Right lung (tissue), 10 donors: ENCODE results near the gene RP9. TPM values are rescaled to one million over a fixed set of nuclear protein-coding genes. Genes with fewer than 3 reads are reported as not detected.

Experiments used
- DNase-seq, 2 donors: peaks; one replicate each; pipeline ENCODE4 v3.0.0-alpha.2; 2013
- long read RNA-seq, 8 donors: transcript quantifications; one replicate each; lab custom pipeline, GENCODE V29; 2026
- polyA plus RNA-seq, 5 donors: library from polyadenylated mRNA; unstranded; fragments of 120-200 nt; gene quantifications; one replicate each; pipeline versions ENCODE4 v1.2.1 to v1.2.3, GENCODE V29; 2013; ENCODE audit warnings: inconsistent platforms in 1 of 5, low replicate concordance in 1 of 5; ENCODE audit not compliant: insufficient read length in 5 of 5, insufficient read depth in 1 of 5

RP9 gene, protein sequence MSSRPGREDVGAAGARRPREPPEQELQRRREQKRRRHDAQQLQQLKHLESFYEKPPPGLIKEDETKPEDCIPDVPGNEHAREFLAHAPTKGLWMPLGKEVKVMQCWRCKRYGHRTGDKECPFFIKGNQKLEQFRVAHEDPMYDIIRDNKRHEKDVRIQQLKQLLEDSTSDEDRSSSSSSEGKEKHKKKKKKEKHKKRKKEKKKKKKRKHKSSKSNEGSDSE
- polyA plus RNA-seq = 10 to 100 TPM; 31.6 to 41.4 (median 36.2) TPM
- long read RNA-seq, donor 1, transcript RP9-201 (6 exons, 1,121 nt) = major isoform, 29 of 42 reads
- long read RNA-seq, donor 1, partial matches to known transcripts = 10 of 42 reads
- long read RNA-seq, donor 1, other reads (novel, unspliced or antisense) = 0 of 42 reads
- long read RNA-seq, donor 2, transcript RP9-201 (6 exons, 1,121 nt) = major isoform, 18 of 18 reads
- long read RNA-seq, donor 2, partial matches to known transcripts = 0 of 18 reads
- long read RNA-seq, donor 2, other reads (novel, unspliced or antisense) = 0 of 18 reads
- long read RNA-seq, donor 3, transcript RP9-201 (6 exons, 1,121 nt) = major isoform, 9 of 18 reads
- long read RNA-seq, donor 3, partial matches to known transcripts = 8 of 18 reads
- long read RNA-seq, donor 3, other reads (novel, unspliced or antisense) = 0 of 18 reads
- long read RNA-seq, donor 4, transcript RP9-201 (6 exons, 1,121 nt) = major isoform, 14 of 20 reads
- long read RNA-seq, donor 4, partial matches to known transcripts = 6 of 20 reads
- long read RNA-seq, donor 4, other reads (novel, unspliced or antisense) = 0 of 20 reads
- long read RNA-seq, donor 5, transcript RP9-201 (6 exons, 1,121 nt) = major isoform, 20 of 20 reads
- long read RNA-seq, donor 5, partial matches to known transcripts = 0 of 20 reads
- long read RNA-seq, donor 5, other reads (novel, unspliced or antisense) = 0 of 20 reads
- long read RNA-seq, donor 6, transcript RP9-201 (6 exons, 1,121 nt) = major isoform, 19 of 19 reads
- long read RNA-seq, donor 6, partial matches to known transcripts = 0 of 19 reads
- long read RNA-seq, donor 6, other reads (novel, unspliced or antisense) = 0 of 19 reads
- long read RNA-seq, donor 7, transcript RP9-201 (6 exons, 1,121 nt) = major isoform, 16 of 17 reads
- long read RNA-seq, donor 7, partial matches to known transcripts = 0 of 17 reads
- long read RNA-seq, donor 7, other reads (novel, unspliced or antisense) = 0 of 17 reads
- long read RNA-seq, donor 8, transcript RP9-201 (6 exons, 1,121 nt) = major isoform, 5 of 6 reads
- long read RNA-seq, donor 8, partial matches to known transcripts = 0 of 6 reads
- long read RNA-seq, donor 8, other reads (novel, unspliced or antisense) = 0 of 6 reads

DNA sequence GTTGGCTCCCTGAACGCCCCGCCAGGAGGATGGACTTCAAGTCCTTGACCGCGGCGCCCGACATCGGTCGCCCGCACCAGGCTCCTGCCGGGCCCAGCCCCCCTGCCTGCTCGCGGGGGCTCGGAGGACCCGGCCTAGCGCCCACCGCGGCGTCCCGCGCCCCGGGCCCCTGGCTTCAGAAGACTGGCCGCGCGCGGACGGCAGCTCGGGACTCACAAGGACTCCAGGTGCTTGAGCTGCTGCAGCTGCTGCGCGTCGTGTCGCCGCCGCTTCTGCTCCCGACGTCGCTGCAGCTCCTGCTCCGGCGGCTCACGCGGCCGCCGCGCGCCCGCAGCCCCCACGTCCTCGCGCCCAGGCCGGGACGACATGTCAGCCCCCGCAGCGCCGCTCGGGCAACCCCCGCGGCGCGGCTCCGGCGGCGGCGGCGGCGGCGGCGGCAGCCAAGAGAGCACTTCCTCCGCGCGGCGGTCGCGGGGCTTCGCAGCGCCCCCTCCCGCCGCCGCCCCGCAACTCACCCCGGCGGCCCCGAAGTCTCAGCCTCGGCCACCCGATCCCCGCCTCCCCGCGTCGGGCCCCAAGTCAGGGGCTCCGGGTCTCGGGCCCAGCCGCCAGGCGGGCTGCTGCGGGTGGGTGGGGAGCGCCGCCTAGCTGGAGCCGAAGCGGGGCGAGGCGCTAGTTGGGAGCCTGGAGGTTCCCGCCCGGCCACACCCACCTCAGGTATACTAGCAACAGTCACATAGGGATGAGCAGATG lies at the start of gene RP9:
Gene RP9, minus strand, starts transcription at position 400 of the 753 bp plus-strand sequence. Its CDS starts 32 bp downstream, at position 368.
- peak; percentile 77 to 83 for DNase-seq

DNA sequence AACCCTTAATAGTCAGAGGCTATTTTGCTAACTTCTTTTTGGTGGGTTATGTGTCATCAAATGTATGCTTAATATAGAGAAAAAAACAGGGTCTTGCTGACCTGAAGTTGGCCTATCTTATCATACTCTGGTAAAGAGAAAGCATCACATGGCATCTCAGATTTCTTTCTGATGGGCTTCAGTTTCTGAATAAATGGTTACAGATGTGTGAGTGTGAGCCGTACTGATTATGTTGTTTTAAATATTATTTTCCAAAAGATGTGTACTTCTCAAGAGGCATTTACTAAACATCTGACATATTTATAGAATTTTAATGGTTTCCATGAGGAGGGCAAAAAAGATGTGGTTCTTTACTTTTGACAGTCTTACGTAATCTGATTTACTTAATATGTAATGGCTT lies 48.6 kb upstream of the RP9 start:
- DNase-seq = no peak

DNA sequence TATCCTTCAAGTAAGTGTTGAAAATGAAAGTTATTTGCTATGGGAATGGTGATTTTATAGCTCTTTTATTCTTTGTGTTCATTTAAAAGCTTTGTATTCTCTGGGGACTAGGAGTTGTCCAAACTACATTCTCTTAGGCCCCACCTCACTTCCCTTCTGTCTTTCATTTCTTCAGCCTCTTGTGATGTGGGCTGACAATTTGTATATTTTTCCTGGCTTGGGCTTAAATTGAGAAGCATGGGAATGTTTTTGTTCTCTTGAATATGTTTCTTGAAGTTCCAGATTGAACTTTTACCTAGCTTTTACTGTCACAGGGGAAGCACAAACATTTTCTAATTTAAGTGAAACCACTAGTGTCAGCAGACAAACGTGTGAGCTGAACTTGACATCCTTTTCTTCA lies 48.1 kb upstream of the RP9 start:
- DNase-seq = no peak

DNA sequence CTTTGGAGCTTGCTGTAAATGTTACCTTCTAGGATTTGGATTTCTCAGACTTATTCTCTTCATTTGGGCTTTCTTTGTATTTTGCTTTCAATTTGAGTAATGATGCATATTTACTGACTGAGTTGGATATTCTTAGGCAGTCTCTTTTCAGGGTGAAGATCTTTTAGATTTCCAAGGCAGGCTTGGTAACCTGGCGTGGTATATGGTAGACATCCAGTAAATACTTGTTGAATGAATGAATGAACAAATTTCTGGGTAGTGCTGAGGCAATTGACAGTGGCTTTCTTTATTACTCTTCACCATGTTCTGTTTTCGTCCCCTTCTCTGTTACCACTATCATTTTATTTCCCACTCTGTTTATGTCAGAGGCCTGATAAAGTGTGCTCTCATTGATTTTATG lies 47.2 kb upstream of the RP9 start:
- DNase-seq = no peak

DNA sequence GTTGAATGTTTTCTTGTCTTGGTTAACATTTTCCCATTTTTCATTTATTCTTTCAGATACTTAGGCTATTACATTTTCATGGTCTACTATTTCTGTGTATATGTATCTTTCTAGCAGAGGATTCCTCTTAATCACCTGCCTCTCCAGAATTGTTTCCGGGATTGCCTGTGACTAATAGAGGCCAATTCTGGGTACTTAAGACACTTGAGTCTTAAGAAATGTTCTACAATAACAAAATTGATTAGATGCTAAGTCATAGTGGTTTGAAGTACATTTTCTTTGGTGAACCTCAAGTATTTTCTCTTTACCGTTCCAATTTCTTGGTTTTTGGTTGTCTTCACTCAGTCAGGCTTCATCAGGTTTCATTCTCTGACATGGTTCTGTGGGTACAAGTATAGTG lies 46.6 kb upstream of the RP9 start:
- no peak for DNase-seq

DNA sequence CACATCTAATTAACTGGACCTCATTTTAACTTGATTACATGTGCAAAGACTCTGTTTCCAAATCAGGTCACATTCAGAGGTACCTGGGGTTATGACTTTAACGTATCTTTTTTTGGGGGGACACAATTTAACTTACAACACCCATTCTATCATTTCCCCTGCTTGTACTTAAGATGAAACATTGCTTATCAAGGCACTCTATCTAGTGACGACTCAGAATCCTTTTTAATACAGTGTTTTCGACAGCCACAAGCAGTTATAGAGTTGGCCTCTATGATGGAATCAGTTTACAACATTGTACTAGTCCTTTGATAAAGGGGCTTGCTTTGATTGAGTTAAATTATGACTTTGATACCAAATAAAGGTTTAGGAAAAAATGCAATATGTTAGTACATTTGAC lies 42.9 kb upstream of the RP9 start:
- no peak for DNase-seq

DNA sequence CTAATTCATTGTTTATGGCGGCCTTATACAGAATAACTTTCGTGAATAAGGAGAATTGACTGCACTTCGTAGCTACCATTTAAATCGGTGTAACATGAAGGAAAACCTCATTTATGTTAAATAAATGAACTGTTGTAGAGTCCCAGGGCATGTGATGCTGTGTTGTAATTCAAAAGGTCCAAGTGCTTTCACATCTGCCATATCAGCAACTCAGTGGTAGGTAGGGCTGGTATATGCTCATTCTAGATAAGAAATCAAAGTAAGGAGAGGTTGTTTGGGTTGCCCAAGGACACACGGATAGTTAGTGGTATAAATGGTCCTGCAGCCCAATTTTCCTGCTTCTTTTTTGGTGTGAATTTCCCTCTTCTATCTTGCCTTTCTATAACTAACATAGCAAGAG lies 36.0 kb upstream of the RP9 start:
- no peak for DNase-seq

DNA sequence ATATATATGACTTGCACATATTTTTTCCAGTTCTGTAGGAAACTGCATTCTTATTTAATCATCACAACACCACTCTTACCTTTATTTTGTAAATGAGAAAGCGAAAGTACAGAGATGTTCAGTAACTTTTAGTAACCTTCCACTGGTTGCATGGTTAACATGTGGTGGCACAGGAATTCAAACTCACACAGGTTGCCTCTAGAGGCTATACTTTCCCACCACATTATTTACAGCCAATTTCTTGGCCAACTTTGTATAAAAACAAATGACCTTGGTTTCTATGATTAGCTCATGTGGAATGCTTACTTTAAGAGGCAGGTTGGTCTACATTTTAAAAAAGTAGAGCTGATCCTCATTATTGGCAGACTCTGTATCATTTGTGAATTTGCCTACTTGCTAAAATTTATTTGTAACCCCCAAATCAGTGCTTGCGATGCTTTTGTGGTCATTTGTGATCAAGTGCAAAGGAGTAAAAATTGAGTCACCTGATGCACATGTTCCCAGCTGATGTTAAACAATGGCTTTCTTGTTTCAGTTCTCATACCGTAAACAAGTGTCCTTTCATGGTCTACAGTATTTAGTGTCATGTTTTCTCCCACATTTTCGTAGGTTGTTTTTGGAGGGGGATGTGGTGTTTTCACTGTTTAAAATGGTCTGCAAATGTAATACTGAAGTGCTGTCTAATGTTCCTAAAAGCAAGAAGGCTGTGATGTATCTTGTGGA lies 35.0 kb upstream of the RP9 start:
- DNase-seq = no peak

DNA sequence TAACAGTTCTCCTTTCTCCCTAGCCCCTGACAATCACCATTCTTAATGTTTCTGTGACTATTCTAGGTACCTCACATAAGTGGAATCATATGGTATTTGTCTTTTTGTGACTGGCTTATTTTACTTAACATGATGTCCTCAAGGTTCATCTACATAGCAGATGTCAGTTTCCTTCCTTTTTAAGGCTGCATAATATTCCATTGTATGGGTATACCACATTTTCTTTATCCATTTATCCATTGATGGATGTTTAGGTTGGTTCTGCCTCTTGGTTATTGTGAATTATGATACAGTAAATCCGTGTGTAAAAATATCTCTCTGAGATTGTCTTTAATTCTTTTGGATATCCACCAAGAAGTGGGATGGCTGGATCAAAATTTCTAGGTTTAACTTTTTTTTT lies 33.4 kb upstream of the RP9 start:
- DNase-seq = no peak

DNA sequence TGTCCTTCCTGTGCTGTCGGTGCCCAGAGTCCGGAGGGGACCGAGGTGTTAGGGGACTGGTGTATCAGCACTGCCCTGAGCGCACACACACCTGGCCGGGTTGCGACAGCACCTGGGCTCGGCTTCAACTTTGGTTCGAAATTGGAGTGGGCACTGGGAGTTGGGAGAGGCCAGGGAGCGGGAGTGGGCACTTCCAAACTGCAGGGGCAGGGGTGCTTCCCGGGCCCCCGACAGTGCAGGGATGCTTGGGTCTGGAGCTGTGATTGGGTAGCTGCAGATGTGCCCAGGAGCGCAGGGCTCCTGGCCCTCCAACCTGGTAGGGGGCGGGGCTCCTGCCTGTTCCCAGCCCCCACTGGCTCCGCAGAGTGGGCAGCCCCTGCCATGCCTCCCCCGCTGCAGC lies 27.9 kb upstream of the RP9 start:
- DNase-seq = no peak

DNA sequence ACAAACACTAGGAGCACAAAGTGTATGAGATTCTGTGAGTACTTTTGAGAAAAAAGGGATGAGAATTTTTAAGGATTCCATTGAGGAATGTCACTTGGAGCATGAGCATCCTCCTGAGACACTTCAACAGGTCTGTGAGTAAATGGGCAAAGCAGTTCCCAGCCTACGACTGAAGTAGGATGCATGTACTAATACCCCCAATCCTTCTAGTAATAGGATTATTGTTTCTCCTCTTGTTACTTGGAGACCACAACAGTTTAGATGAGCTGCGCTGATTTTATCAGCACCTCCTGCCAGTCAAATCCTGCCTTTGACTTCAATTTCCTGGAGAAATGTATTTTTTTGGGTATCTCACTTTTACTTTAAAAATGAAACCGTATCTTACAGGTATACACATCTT lies 21.0 kb upstream of the RP9 start:
- DNase-seq = peak in 1 of 2 donors; percentile 14

DNA sequence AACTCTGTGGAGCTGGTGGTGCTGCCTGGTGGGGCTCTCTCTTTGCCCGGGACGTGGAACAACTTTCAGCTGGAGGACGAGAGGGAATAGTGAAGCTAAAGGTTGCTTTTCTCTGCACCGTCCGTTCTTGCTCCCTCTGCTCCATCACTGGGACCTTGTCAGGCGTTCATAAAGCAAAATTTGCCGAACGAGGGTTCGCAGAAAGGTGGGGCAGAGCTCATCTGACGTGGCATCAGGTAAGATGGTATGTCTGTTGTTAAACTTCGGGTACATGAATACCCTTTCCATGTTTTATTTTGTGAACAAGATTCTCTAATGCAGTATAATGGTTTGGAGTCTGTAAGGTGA lies 20.6 kb upstream of the RP9 start:
- no peak for DNase-seq

DNA sequence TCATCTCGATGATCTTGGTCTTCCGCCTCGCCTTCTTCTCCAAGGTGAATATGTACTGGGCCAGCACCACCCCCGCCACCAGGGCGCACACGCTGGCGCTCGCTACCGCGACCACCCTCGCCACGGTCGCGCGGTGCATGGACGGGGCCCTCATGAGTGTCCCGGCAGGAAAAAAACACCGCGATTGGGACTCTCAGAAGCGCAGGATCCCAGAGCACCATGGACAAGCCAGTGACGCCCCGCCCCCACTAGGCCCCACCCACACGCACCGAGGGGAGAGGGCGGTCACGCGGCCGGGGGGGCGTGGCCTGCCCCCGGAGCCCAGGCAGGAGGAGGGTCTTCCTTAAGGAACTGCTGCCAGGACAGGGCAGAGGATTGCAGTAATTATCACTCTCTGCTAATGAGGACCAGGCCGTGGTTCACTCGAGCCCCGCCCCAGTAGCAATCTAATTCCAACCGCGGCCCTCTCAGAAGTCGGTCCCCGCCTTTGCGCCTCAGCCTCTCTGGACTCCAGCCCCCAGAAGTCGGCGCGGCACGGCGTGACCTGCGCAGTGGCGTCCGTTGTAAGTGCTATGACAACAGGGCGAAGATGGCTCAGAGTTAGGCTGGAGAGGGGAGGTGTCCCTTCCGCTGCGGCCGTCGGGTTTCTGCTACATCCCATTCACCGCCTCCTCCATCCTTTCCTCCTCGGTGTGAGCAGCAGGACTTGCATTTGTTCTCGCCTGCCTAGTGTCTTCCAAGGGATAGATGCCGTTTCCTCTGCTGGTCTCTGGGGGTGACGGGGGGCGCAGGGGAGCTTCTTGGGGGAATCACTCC lies 20.0 kb upstream of the RP9 start, which contains the start of gene BBS9:
Gene BBS9, plus strand, starts transcription at position 575 of the 816 bp plus-strand sequence. CDS start 16,689 bp downstream, outside the sequence.
- DNase-seq = peak; percentile 93 to 94

DNA sequence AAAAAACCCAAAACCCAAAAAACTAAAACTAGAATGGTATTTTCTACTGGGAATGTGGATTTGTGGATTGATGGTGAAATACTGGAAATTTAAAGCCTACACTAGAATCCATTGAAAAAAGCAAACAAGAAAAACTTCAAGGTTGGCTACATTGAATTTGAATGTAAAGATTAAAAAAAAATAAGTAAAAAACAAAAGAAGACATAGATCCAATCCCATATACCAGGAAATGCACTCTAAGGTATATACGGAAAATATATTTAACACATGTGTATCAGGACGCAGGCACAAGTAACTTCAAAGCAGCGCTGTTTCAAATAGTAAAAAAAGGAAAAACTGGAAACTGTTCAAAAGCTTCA lies 19.4 kb upstream of the RP9 start:
- DNase-seq = no peak

DNA sequence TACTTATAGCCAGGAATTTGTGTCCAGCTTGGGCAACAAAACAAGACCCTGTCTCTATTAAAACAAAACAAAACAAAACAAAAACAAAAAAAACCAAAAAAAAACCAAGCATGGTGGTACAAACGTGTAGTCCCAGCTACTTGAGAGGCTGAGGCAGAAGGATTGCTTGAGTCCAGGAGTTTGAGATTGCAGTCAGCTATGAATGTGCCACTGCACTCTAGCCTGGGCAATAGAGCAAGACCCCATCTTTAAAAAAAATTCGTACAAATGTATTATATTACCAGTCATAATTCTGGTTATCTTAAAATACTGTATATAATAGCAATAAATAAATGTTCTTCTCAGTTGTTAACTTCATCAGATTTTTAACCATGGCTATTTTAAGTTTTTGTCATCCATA lies 17.9 kb upstream of the RP9 start:
- DNase-seq = no peak

DNA sequence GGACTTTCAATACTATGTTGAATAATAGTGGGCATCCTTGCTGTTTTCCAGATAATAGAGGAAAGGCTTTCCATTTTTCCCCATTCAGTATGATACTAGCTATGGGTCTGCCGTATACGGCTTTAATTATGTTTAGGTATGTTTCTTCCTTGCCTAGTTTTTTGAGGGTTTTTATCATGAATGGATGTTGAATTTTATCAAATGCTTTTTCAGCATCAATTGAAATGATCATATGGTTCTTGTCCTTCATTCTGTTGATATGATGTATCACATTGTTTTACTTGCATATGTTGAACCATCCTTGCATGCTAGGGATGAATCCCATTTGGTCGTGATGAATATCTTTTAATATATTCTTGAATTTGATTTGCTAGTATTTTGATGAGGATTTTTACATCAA lies 9.2 kb upstream of the RP9 start:
- DNase-seq = no peak

DNA sequence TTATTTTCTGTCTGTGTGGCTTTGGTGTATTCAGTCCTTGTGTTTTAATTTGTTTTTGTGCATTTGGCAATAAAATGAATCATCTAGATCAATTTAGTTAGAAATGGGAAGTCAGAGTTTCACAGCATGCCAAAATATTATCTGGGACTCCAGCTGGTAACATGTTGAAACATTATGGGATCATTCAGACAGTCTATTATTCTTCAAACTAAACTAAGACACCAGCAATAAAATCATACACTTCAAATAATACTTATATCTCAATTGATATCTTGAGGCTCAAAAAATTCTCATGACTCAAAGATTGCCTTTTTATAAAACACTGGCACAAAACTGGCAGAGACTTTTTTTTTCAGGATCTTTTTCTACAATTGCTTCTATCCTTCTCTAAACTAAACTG lies 5.8 kb upstream of the RP9 start:
- DNase-seq = peak; percentile 55

DNA sequence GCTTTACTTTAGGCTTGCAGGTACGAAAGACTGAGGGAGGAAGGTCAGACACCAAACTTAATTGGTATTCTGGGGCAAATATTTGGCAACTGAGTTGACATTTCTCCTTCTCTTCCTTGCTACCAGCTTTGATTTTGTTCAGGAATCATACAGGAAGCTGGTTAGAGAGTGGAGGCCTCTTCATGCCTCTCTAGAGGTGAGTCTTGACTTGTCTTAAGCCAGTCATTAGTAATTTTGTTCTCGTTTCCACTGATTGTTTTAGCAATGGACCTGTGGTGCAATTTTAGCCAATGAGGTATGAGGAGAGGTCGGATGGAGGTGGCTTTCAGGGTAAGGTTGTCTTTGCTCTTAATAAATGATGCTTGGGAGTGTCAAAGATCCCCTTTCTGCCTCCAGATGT lies 2.4 kb upstream of the RP9 start:
- no peak for DNase-seq

DNA sequence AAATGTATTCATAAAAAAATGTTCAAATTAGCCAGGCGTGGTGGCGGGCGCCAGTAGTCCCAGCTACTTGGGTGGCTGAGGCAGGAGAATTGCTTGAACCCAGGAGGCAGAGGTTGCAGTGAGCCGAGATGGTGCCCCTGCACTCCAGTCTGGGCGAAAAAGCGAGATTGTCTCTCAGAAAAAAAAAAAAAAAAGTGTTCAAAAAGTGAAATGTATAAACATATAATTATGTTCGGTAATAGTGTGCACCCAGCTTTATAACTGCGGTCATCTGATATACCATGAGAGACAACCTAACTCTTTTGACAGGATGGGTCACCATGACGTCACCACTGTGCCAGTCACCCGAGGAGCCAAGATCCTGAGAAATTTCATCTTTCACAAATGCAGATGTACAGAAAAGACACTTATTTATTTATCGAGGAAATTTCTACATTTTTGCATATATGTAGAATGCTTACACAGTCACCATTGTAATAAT lies 594 bp upstream of the RP9 start:
- no peak for DNase-seq
